HPDE6-E6E7 (cell line): ENCODE data around the gene SCAMP3.

Experiments
- DNase-seq: peaks from one replicate; pipeline ENCODE4 v3.0.0; 2011; ENCODE audit warnings: missing footprints; ENCODE audit errors: extremely low spot score

Gene SCAMP3

GRCh38 chr1:155285631-155286044 lies 23.5 kb upstream of the SCAMP3 start:
- no peak for DNase-seq

DNA sequence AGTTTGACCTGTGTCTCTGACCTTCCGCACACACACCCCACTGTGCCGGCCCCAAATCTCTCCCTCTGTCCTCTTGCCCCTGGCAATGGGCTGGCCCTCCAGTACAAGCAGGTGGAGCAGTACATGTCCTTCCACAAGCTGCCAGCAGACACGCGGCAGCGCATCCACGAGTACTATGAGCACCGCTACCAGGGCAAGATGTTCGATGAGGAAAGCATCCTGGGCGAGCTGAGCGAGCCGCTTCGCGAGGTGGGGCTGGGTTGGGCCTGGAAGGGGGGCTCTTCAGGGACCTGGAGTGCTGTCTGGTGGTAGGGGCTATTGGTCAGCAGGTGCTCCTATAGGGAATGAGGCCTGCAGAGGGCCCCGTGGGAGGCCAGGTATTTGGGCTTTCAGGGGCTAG lies 22.9 kb upstream of the SCAMP3 start:
- no peak for DNase-seq

- no peak for DNase-seq
Measured at GRCh38 chr1:155284476-155284875, 22.3 kb upstream of the SCAMP3 start.

GRCh38 chr1:155282488-155283091 lies 20.4 kb upstream of the SCAMP3 start:
- no peak for DNase-seq

GRCh38 chr1:155279268-155279667 lies 17.1 kb upstream of the SCAMP3 start:
- DNase-seq: no peak

GRCh38 chr1:155278689-155279160 lies 16.6 kb upstream of the SCAMP3 start:
- peak; percentile 32 for DNase-seq

- DNase-seq: peak; percentile 58
Measured at GRCh38 chr1:155277902-155278688, 15.9 kb upstream of the SCAMP3 start.

DNA sequence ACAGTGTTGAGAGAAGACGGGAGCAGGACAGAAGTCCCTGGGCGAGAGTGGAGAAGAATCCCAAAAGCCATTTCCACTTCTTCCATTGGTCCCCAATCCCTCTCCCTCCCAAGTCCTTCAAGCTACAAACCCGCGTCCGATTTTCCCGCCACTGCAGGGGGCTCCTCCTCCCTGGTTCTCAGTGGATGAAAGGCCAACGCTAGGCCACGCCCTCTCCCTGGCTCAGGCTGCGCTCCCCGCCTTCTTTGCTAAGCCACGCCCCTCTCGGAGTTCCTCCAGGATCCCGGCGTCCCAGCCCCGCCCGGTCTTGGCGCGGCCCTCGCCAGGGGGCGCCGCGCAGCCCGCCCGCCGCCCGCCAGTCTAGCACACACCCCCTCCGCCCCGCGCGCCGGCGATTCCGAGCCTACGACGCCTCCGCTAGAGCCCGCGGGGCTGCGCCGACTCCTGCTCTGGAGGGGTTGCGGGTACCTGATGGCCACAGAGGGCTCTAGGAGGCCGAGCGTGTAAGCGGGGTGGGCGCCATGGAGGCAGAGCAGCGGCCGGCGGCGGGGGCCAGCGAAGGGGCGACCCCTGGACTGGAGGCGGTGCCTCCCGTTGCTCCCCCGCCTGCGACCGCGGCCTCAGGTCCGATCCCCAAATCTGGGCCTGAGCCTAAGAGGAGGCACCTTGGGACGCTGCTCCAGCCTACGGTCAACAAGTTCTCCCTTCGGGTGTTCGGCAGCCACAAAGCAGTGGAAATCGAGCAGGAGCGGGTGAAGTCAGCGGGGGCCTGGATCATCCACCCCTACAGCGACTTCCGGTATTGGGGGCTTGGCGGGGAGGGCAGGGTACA lies 15.1 kb upstream of the SCAMP3 start, which contains the start of gene HCN3:
HCN3 (plus strand) TSS at position 394 of the 832 bp plus-strand sequence; CDS start at position 522, 128 bp downstream.
- peak; percentile 97 for DNase-seq

DNA sequence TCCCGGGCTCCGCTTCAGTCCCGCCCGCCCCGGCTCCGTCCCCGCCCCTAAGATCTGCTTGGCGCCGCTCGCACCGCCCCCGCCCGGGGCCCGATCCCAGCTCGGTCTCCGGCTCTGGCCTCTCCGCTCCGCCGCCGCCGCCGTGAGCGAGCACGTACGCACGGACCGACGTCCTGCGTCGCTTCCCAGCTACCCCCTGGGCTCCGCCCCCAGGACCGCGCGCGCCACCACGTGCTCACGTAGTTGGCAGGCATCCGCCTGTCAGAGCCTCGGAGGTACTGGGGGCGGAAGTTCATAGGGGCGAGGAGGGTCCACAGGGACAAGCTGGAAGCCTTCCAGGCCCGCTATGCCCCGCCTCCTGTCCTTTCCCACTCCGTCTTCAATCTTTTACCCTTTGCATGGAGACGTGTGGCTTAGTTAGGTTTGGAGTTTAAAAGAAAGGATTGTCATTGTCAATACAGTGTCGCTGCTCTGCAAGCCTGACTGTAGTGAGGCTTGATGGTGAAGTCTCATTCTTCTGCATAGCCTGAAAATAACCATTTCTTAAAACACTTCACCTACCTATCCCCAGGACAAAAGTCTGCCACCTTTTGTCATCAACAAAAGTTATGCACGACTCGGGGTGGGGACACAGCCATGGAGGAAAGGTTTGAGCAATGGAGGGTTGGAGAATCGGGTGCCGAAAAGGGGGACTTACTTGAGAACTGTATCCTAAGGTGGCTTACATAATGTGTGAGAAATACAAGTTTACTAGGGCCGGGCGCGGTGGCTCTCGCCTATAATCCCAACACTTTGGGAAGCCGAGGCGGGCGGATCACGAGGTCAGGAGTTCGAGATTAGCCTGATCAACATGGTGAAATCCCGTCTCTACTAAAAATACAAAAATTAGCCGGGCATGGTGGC lies 11.4 kb upstream of the SCAMP3 start, which contains the start of gene CLK2:
CLK2 (minus strand) TSS at position 162 of the 903 bp plus-strand sequence. CDS start 2,527 bp downstream, outside the sequence.
- peak; percentile 94 for DNase-seq

DNA sequence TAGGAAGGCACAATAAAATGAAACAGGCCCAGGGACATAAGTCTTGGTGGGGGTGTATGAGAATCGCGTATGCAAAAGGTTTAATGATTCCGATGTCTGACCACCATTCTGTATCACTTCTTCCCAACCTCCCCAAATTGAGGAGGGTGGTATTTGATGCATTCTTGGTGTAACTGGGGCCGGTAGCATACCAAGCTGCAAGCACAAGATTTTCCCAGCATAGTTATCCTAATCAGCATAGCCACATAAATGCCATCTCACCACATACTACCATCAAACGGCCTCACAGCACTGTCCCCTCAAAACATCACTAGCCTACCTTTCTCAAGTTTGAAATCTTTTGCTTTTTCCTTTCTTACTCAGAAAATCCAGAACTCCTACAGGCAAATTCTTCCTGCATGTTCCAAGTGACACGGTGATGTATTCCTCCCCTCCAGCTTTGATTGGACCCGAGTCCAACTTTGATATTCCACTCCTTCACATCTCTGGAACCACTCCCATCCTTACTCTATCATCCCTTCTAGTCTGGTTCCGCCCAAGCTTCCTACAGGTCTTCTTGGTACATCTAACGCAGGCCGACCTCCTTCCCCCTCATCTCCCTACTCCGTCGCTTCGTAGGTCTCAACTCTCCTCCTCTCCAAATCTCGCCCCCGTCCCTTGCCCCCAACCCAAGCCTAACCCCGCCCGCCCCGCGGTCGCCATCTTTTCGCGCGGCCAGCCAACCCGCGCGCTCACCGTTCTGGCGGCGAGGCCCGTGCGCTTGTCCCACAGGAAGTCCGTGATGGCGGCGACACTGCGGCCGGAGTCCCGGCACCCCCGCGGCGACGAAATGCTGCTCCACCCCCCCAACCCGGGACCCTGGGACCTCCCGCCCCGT lies 10.5 kb upstream of the SCAMP3 start:
- DNase-seq: no peak

DNA sequence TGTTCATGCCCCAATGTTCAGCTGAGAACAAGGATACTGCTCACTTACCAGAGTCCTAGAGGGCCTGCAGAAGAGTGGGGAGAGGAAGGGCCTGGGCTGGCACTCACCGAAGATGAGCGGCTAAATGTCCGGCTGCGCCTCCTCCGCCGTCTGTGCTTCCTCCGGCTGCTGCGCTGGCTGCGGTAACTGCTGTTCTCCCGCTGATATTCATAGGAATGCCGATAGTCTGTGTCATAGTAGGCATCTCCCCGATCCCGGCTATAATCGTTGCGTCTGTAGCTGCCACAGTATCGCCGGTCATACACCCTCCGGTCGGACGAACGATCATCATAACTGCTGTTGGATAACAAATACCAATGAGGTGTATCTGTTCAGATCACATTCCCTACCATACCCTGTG lies 7.2 kb upstream of the SCAMP3 start:
- DNase-seq: no peak

GRCh38 chr1:155268630-155269029 lies 6.5 kb upstream of the SCAMP3 start:
- no peak for DNase-seq

DNA sequence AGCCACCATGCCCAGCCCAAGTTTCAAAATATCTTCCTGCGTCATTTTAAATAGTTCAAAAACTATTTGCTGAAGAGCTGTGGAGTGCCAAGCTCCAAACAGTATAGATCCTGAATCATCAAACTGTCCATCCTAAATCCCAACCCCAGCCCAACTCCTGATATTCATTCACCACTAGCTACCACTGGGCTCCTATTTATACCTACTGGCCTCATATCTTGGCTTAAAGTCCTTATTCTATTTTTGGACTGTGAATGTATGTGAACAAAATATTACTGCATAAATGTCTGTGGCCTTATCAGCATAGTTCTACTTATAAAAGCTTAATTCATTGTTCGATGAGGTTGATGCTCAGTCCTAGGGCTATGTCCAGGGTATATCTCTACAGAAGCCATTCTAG lies 5.2 kb upstream of the SCAMP3 start:
- no peak for DNase-seq

GRCh38 chr1:155266553-155266952 lies 4.4 kb upstream of the SCAMP3 start:
- DNase-seq: no peak

DNA sequence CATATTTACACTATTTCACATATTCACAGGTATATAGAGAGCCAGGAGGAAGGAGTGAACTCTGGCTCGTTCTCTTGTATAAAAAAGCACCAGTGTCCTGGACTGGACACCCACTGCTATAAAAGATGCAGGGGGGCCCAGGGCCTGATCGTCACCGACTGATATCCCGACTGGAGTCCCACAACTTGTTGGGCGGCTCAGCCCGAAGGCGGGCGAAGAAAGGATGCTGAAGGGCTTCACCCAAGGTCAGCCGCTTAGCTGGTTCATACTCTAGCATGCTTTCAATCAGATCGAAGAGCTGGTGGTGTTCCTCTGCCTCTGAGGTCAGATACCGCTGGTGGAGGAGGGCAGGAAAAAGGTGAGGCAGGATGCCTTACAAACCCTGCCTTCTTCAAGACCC lies 907 bp upstream of the SCAMP3 start:
- no peak for DNase-seq

DNA sequence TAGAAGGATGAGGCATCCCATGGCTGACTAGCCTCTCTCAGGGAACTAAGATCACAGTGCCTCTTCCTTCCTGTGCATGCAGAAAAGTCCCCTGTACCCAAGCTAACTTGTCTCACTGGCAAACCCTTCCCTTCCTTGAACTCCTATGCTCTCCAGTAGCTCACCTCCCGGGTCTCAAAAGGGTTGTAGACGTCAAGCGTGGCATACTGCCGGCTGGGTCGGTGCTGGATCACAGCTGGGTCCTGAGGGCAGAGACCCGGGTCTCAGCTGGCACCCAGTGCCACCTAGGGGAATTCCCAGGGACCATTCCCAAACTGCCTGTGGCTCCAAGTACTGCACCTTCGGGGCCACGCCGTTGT lies 688 bp downstream of the SCAMP3 start:
- no peak for DNase-seq

DNA sequence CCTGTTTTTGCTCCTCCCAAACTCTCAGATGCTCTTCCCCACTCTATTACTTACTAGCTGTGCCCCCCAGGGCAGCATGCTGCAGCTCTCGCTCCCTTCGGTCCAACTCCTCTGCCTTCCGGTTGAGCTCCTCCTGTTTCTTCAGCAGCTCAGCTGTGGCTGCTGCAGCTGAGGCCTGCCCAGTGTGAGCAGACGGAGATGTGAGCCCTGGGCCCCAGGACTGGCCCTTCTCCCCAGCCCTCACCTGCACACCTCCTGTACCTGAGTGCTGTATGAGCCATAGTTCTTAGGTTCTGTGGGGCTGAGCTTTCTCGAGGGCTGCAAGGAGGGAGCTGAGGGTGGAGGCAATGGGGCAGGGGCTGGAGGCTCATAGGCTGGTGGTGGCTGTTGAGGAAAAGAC lies 1.9 kb downstream of the SCAMP3 start:
- no peak for DNase-seq

DNA sequence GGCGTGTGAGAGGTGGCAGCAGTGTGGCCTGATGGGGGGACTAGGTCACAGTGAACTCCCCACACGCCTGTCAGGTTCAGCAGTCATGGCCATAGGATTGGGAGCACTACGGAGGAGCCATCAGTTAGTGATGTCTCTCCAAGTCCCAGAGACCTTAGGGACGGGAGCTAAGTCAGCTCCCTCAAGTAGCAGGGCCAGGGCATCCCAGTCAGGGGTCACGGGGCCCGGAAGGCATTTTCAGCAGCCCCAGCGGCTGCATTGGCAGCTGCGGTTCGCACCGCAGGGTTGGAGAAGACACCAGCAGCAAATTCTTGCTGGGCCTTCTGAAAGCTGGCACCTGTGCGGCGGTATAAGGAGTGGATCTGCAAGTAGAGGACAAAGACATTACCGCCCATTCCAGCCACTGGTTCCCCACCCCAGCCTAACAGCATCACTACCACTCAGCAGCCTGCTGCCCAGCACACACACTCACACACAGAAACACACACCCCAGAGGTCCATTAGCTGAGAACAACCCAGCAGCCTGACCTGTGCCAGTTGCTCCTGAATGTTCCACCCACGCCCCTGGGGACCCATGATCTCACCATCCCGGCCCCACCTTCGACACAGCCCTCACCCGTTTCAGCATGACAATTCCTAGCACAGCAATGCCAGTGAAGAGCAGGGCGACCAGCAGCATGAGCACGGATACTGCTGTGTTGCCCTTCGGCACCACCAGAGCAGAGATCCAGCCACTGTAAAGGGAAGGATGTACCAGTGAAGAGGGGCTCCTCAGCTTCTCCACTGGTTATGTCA lies 5.9 kb downstream of the SCAMP3 start:
- DNase-seq: no peak

- no peak for DNase-seq
Measured at GRCh38 chr1:155255243-155256007, 6.7 kb downstream of the SCAMP3 start, which contains the start of gene ENTREP3. ENTREP3 (minus strand) TSS chr1:155255483; CDS start chr1:155254877, 606 bp downstream.
